ENCODE results near the gene TMC5. TPM values are rescaled to one million over a fixed set of nuclear protein-coding genes. Genes with fewer than 3 reads are reported as not detected.

Gene TMC5
- total and polyA plus RNA-seq, 2 experiments from 2014 or later = 2.3 to 4.8 TPM

- DNase-seq (ENCODE audit: low spot score) = no peak
- Histone ChIP-seq H3K9me2 (ENCODE audit: insufficient read depth) (peaks cover 6% of the 10 kb centered on the region), H4K20me1 (replicated peaks; ENCODE audit: insufficient read depth) (no peaks in the 10 kb centered on the region), H3K79me2 (replicated peaks; ENCODE audit: insufficient read depth) (no peaks in the 10 kb centered on the region), H3K4me3 (no peak overlapping the region), H3K27ac (ENCODE audit: low read depth) (no peak overlapping the region), H3K36me3 (ENCODE audit: insufficient read depth) (no peaks in the 10 kb centered on the region), H3K27me3 (ENCODE audit: insufficient read depth) (no peaks in the 10 kb centered on the region), H3K4me1 (ENCODE audit: insufficient read depth) (no peaks in the 10 kb centered on the region), H2AFZ (no peak overlapping the region), H3F3A (replicated peaks; ENCODE audit: low read depth) (no peaks in the 10 kb centered on the region), H3K4me2 (no peak overlapping the region)
- ATAC-seq = no peak
- peaks cover 3% of the 10 kb centered on the region; the same call in 1 of the 3 replicates for H3K36me3 Mint-ChIP-seq (ENCODE audit: low read depth)
- no peak overlapping the region for H3K27ac Mint-ChIP-seq
- no peaks in the 10 kb centered on the region for H3K27me3 Mint-ChIP-seq (ENCODE audit: insufficient read depth, low read depth, poor library complexity)
- H3K9me3 Mint-ChIP-seq = no peaks in the 10 kb centered on the region
- peaks cover 5% of the 10 kb centered on the region; the same call in 2 of the 3 replicates for H3K4me1 Mint-ChIP-seq
- TF ChIP-seq EZH2phosphoT487 (IDR thresholded peaks at IDR 0.05; ENCODE audit: unreplicated experiment) (no peak), EZH2 (IDR thresholded peaks at IDR 0.05; ENCODE audit: low read depth, unreplicated experiment) (no peak), CTCF (conservative IDR thresholded peaks at IDR 0.05; ENCODE audit: low read depth in 2 of 2) (no peak), STAT1 (IDR thresholded peaks at IDR 0.05; ENCODE audit: unreplicated experiment) (no peak), POLR2AphosphoS5 (IDR thresholded peaks at IDR 0.05; ENCODE audit: low read depth) (no peak), NANOG (IDR thresholded peaks at IDR 0.05; ENCODE audit: borderline replicate concordance) (no peak), ZNF114 (CRISPR knock-in tag; IDR thresholded peaks at IDR 0.05) (no peak), ZNF462 (CRISPR knock-in tag; IDR thresholded peaks at IDR 0.05) (no peak), JUNB (IDR thresholded peaks at IDR 0.05; ENCODE audit: unreplicated experiment) (no peak), CREB1 (CRISPR knock-in tag; IDR thresholded peaks at IDR 0.05; ENCODE audit: low read depth) (no peak)
- no peak overlapping the region for H3K4me3 Mint-ChIP-seq
Measured at GRCh38 chr16:19446886-19447285, 29.2 kb downstream of the TMC5 start.
